ENCODE measurements around the gene IFNG.
A peak's percentile ranks its signal among the peaks of the same experiment; 100 is the strongest.
"Not testable (repeated sequence)": the region's sequence is repeated elsewhere in the genome, so short reads cannot be mapped to it uniquely, and the experiment has no call there.

IFNG gene

GRCh38 chr12:68159681-68160304 is at the start of gene IFNG:
IFNG (minus strand) TSS chr12:68159740; CDS start chr12:68159615, 125 bp downstream.
- no peak for DNase-seq (ENCODE audit: low read depth in 2 of 2)

GRCh38 chr12:68209048-68209728 is 49.6 kb upstream of the IFNG start:
- not testable (repeated sequence) for DNase-seq (ENCODE audit: low read depth in 2 of 2)

GRCh38 chr12:68207276-68207675 is 47.7 kb upstream of the IFNG start:
- no peak for DNase-seq (ENCODE audit: low read depth in 2 of 2)

- DNase-seq (ENCODE audit: low read depth in 2 of 2), result no peak
These were observed 46.9 kb upstream of the IFNG start for GRCh38 chr12:68206446-68206845.

- DNase-seq (ENCODE audit: low read depth in 2 of 2), result no peak
These were observed 43.9 kb upstream of the IFNG start for GRCh38 chr12:68203460-68203875.

GRCh38 chr12:68200854-68201253 is 41.3 kb upstream of the IFNG start:
- DNase-seq (ENCODE audit: low read depth in 2 of 2), result no peak

- no peak for DNase-seq (ENCODE audit: low read depth in 2 of 2)
These were observed 39.6 kb upstream of the IFNG start for GRCh38 chr12:68199127-68199526.

GRCh38 chr12:68198507-68199086 is 39.1 kb upstream of the IFNG start:
- DNase-seq (ENCODE audit: low read depth in 2 of 2), result no peak

GRCh38 chr12:68190301-68190700 is 30.8 kb upstream of the IFNG start:
- no peak for DNase-seq (ENCODE audit: low read depth in 2 of 2)

GRCh38 chr12:68189821-68190242 is 30.3 kb upstream of the IFNG start:
- DNase-seq (ENCODE audit: low read depth in 2 of 2), result peak; percentile 39 to 41

GRCh38 chr12:68185598-68185997 is 26.1 kb upstream of the IFNG start:
- no peak for DNase-seq (ENCODE audit: low read depth in 2 of 2)

GRCh38 chr12:68180792-68181744 is 21.5 kb upstream of the IFNG start:
- DNase-seq (ENCODE audit: low read depth in 2 of 2), result peak; percentile 9 to 10

GRCh38 chr12:68178774-68179439 is 19.4 kb upstream of the IFNG start:
- DNase-seq (ENCODE audit: low read depth in 2 of 2), result no peak

- no peak for DNase-seq (ENCODE audit: low read depth in 2 of 2)
These were observed 18.6 kb upstream of the IFNG start for GRCh38 chr12:68178184-68178583.

GRCh38 chr12:68177562-68177961 is 18.0 kb upstream of the IFNG start:
- DNase-seq (ENCODE audit: low read depth in 2 of 2), result no peak

- no peak for DNase-seq (ENCODE audit: low read depth in 2 of 2)
These were observed 16.7 kb upstream of the IFNG start for GRCh38 chr12:68176257-68176656.

- DNase-seq (ENCODE audit: low read depth in 2 of 2), result no peak
These were observed 16.1 kb upstream of the IFNG start for GRCh38 chr12:68175557-68176061.

GRCh38 chr12:68174761-68175160 is 15.2 kb upstream of the IFNG start:
- DNase-seq (ENCODE audit: low read depth in 2 of 2), result not testable (repeated sequence)

- no peak for DNase-seq (ENCODE audit: low read depth in 2 of 2)
These were observed 14.3 kb upstream of the IFNG start for GRCh38 chr12:68173792-68174191.

GRCh38 chr12:68170726-68171125 is 11.2 kb upstream of the IFNG start:
- no peak for DNase-seq (ENCODE audit: low read depth in 2 of 2)

- DNase-seq (ENCODE audit: low read depth in 2 of 2), result no peak
These were observed 9.8 kb upstream of the IFNG start for GRCh38 chr12:68169213-68169889.
